HepG2 (cell line): ENCODE data around the gene DNAJB12. TPM values are rescaled to one million over a fixed set of nuclear protein-coding genes. Genes with fewer than 3 reads are reported as not detected.

Experiments used
- AHR ChIP-seq: IDR thresholded peaks from 2 replicates; pipeline ENCODE4 v1.6.1; 2018; ENCODE audit warnings: missing genetic modification reagents, missing compliant biosample characterization
- DBP ChIP-seq: sonication (generic); formaldehyde crosslinking; IDR thresholded peaks from 2 replicates; pipeline ENCODE4 v1.4.0; 2020; ENCODE audit warnings: missing genetic modification reagents; ENCODE audit errors: not compliant biosample characterization
- FOXA1 ChIP-seq, 2 experiments: fragments of 450-650 bp in 1 of 2; sonication (generic) in 1 of 2; formaldehyde crosslinking in 1 of 2; IDR thresholded peaks; 2 replicates each; pipeline versions ENCODE4 v1.4.0 to v1.6.1; 2016 to 2020; ENCODE audit warnings: missing genetic modification reagents in 1 of 2
- HMG20A ChIP-seq: IDR thresholded peaks from 2 replicates; pipeline ENCODE4 v1.6.1; 2016; ENCODE audit warnings: borderline replicate concordance
- HNRNPH1 ChIP-seq: fragments of 200-400 bp; formaldehyde crosslinking; optimal IDR thresholded peaks from 2 replicates; pipeline ENCODE3; 2017; ENCODE audit warnings: mild to moderate bottlenecking, low read depth, low read length
- JARID2 ChIP-seq: sonication (generic); formaldehyde crosslinking; IDR thresholded peaks from 2 replicates; pipeline ENCODE4 v1.8.1; 2023; ENCODE audit warnings: missing genetic modification reagents, inconsistent platforms; ENCODE audit not compliant: insufficient replicate concordance
- KAT2B ChIP-seq: fragments of 150-350 bp; IDR thresholded peaks from 2 replicates; pipeline ENCODE4 v1.6.1; 2014; ENCODE audit warnings: low read depth, low read length, borderline replicate concordance
- KDM1A ChIP-seq: IDR thresholded peaks from 2 replicates; pipeline ENCODE4 v1.6.1; 2016; ENCODE audit warnings: missing compliant biosample characterization
- MED1 ChIP-seq: sonication (generic); formaldehyde crosslinking; IDR thresholded peaks from 2 replicates; pipeline ENCODE4 v1.4.0; 2020; ENCODE audit warnings: missing genetic modification reagents
- PCBP1 ChIP-seq: fragments of 200-400 bp; formaldehyde crosslinking; IDR thresholded peaks from 2 replicates; pipeline ENCODE4 v1.6.1; 2017; ENCODE audit warnings: mild to moderate bottlenecking, low read depth, low read length, borderline replicate concordance
- SALL1 ChIP-seq: sonication (generic); formaldehyde crosslinking; IDR thresholded peaks from 2 replicates; pipeline ENCODE4 v1.8.0; 2022; ENCODE audit warnings: mild to moderate bottlenecking, missing genetic modification reagents
- SMAD9 ChIP-seq: sonication (generic); formaldehyde crosslinking; IDR thresholded peaks from 2 replicates; pipeline ENCODE4 v1.5.1; 2020; ENCODE audit warnings: mild to moderate bottlenecking, missing genetic modification reagents
- SRSF9 ChIP-seq: fragments of 200-400 bp; formaldehyde crosslinking; IDR thresholded peaks from 2 replicates; pipeline ENCODE4 v1.6.1; 2018; ENCODE audit warnings: borderline replicate concordance, mild to moderate bottlenecking, low read depth, low read length; ENCODE audit not compliant: insufficient read depth, poor library complexity, severe bottlenecking
- TAF1 ChIP-seq: sonication (generic); formaldehyde crosslinking; IDR thresholded peaks from 2 replicates; pipeline ENCODE4 v1.4.0; 2020; ENCODE audit warnings: missing genetic modification reagents
- WIZ ChIP-seq: sonication (generic); formaldehyde crosslinking; IDR thresholded peaks from 2 replicates; pipeline ENCODE4 v1.5.1; 2020; ENCODE audit warnings: mild to moderate bottlenecking, missing genetic modification reagents
- ZBTB33 ChIP-seq: sonication (generic); formaldehyde crosslinking; IDR thresholded peaks from 2 replicates; pipeline ENCODE4 v1.4.0; 2020; ENCODE audit warnings: missing genetic modification reagents
- ZNF143 ChIP-seq: sonication (generic); formaldehyde crosslinking; IDR thresholded peaks from 2 replicates; pipeline ENCODE4 v1.4.0; 2020; ENCODE audit warnings: missing genetic modification reagents
- ZNF33A ChIP-seq: sonication (generic); formaldehyde crosslinking; IDR thresholded peaks from 2 replicates; pipeline ENCODE4 v1.5.1; 2020; ENCODE audit warnings: missing genetic modification reagents, mild to moderate bottlenecking, moderate library complexity, borderline replicate concordance
- ZNF34 ChIP-seq: sonication (generic); formaldehyde crosslinking; IDR thresholded peaks from 2 replicates; pipeline ENCODE4 v1.4.0; 2020; ENCODE audit warnings: mild to moderate bottlenecking, missing genetic modification reagents, borderline replicate concordance
- ZNF432 ChIP-seq: sonication (generic); formaldehyde crosslinking; IDR thresholded peaks from 2 replicates; pipeline ENCODE4 v1.5.0; 2020; ENCODE audit warnings: missing genetic modification reagents, mild to moderate bottlenecking, borderline replicate concordance
- ZNF616 ChIP-seq: sonication (generic); formaldehyde crosslinking; IDR thresholded peaks from 2 replicates; pipeline ENCODE4 v1.5.0; 2020; ENCODE audit warnings: low read depth, mild to moderate bottlenecking, missing genetic modification reagents
- polyA plus RNA-seq, 8 experiments: library from polyadenylated mRNA; depleted of rRNA in 3 of 8; stranded (reverse) in 7 of 8; unstranded in 1 of 8; fragments of >200 nt; fragmentation: Illumina TruSeq in 4 of 8; extraction: Trizol in 4 of 8; gene quantifications; 2 replicates each; pipeline versions ENCODE4 v1.2.1 to v1.2.3, GENCODE V29; 2011 to 2016; ENCODE audit warnings: low read depth in 4 of 8, missing spikeins in 1 of 8, mixed read lengths in 1 of 8; ENCODE audit not compliant: insufficient read depth in 1 of 8
- total RNA-seq, 5 experiments: library from RNA; depleted of rRNA; stranded (reverse); fragments of >200 nt; fragmentation: Illumina TruSeq; extraction: Trizol; gene quantifications; 2 replicates each; pipeline ENCODE4 v1.2.3, GENCODE V29; 2016; ENCODE audit warnings: low read depth in 1 of 5
- TF ChIP-seq, protein P1 (sequence below): sonication (generic); formaldehyde crosslinking; IDR thresholded peaks from 2 replicates; pipeline ENCODE4 v1.8.0; 2022; ENCODE audit warnings: missing genetic modification reagents, mild to moderate bottlenecking, borderline replicate concordance
- TF ChIP-seq, protein P2 (sequence below): sonication (generic); formaldehyde crosslinking; IDR thresholded peaks from 2 replicates; pipeline ENCODE4 v1.5.0; 2020; ENCODE audit warnings: mild to moderate bottlenecking, missing genetic modification reagents

Gene DNAJB12
- total and polyA plus RNA-seq, 2 of the 13 experiments (the other 11 are each of a cell fraction or from before 2014, with no cell fraction given) = 10.8 to 18.2 TPM

- TF ChIP-seq MED1 (peak; percentile 53), PCBP1 (no peak), TAF1 (no peak), ZNF34 (CRISPR knock-in tag) (0 out of 2 replicates have a peak, but pooled peaks have one; percentile 54), ZBTB33 (peak; percentile 39; the same call in 1 of the 2 replicates), ZNF33A (no peak), SMAD9 (CRISPR knock-in tag) (no peak), HMG20A (CRISPR knock-in tag) (no peak), DBP (CRISPR knock-in tag) (no peak), SRSF9 (no peak), JARID2 (no peak), AHR (CRISPR knock-in tag) (no peak), FOXA1 (IDR thresholded peaks at IDR 0.05) (no peak), FOXA1 (CRISPR knock-in tag; IDR thresholded peaks at IDR 0.05) (peak; percentile 25; the same call in 1 of the 2 replicates), WIZ (CRISPR knock-in tag) (peak; percentile 77; the same call in 1 of the 2 replicates), KDM1A (no peak), SALL1 (CRISPR knock-in tag) (peak; percentile 42), HNRNPH1 (no peak), KAT2B (no peak), ZNF143 (no peak), ZNF432 (CRISPR knock-in tag) (no peak), ZNF616 (CRISPR knock-in tag) (no peak)
- TF ChIP-seq, protein P1, sequence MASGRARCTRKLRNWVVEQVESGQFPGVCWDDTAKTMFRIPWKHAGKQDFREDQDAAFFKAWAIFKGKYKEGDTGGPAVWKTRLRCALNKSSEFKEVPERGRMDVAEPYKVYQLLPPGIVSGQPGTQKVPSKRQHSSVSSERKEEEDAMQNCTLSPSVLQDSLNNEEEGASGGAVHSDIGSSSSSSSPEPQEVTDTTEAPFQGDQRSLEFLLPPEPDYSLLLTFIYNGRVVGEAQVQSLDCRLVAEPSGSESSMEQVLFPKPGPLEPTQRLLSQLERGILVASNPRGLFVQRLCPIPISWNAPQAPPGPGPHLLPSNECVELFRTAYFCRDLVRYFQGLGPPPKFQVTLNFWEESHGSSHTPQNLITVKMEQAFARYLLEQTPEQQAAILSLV = peak; percentile 66; the same call in 1 of the 2 replicates
- TF ChIP-seq, protein P2, sequence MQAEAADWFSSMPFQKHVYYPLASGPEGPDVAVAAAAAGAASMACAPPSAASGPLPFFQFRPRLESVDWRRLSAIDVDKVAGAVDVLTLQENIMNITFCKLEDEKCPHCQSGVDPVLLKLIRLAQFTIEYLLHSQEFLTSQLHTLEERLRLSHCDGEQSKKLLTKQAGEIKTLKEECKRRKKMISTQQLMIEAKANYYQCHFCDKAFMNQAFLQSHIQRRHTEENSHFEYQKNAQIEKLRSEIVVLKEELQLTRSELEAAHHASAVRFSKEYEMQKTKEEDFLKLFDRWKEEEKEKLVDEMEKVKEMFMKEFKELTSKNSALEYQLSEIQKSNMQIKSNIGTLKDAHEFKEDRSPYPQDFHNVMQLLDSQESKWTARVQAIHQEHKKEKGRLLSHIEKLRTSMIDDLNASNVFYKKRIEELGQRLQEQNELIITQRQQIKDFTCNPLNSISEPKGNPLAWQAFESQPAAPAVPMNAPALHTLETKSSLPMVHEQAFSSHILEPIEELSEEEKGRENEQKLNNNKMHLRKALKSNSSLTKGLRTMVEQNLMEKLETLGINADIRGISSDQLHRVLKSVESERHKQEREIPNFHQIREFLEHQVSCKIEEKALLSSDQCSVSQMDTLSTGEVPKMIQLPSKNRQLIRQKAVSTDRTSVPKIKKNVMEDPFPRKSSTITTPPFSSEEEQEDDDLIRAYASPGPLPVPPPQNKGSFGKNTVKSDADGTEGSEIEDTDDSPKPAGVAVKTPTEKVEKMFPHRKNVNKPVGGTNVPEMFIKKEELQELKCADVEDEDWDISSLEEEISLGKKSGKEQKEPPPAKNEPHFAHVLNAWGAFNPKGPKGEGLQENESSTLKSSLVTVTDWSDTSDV = 0 out of 2 replicates have a peak, but pooled peaks have one; percentile 52
Observed at GRCh38 chr10:72331575-72332422, 22.9 kb downstream of the DNAJB12 start (continued).
